HG02973 (cell line): ENCODE data around the gene POFUT1.
"Not testable (repeated sequence)": the region's sequence is repeated elsewhere in the genome, so short reads cannot be mapped to it uniquely, and the experiment has no call there.

ENCODE experiments used
- ATAC-seq: cut with Tn5 transposase; IDR thresholded peaks from one replicate; pipeline ENCODE4 v1.9.1; 2021; ENCODE audit warnings: moderate library complexity; ENCODE audit not compliant: unreplicated experiment

POFUT1 gene

GRCh38 chr20:32263398-32263954 is 55.8 kb downstream of the POFUT1 start:
- no peak for ATAC-seq

DNA sequence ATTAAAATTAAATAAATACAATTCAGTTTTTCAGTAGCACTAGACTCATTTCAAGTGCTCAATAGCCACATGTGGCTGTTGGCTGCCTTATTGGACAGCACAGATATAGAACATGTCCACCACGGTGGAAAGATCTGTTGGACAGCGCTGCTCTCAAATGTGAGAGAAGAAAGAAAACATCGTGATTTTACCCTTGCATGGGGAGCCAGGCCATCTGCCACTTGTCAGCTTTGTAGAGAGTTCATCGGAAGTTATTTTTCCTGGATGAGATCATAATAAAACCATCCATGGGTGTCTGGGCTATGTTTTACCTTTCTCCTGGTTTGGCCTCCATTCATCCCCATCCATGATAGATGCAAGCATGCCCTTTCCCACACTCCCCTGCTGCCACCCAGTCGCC is 63.9 kb downstream of the POFUT1 start:
- ATAC-seq: no peak

DNA sequence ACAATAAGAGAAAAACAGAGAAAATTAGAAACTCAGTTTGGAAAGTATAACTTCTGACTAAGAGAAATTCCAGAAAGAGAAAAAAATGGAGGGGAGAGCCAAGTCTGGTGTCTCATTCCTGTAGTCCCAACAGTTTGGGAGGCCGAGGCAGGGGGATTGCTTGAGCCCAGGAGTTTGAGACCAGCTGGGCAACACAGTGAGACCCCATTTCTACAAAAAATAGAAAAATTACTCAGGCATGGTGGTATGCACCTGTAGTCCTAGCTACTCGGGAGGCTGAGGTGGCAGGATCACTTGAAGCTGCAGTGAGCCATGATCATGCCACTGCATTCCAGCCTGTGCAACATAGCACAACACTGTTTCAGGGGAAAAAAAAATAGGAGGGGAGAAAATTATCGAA is 66.7 kb downstream of the POFUT1 start:
- ATAC-seq: no peak

DNA sequence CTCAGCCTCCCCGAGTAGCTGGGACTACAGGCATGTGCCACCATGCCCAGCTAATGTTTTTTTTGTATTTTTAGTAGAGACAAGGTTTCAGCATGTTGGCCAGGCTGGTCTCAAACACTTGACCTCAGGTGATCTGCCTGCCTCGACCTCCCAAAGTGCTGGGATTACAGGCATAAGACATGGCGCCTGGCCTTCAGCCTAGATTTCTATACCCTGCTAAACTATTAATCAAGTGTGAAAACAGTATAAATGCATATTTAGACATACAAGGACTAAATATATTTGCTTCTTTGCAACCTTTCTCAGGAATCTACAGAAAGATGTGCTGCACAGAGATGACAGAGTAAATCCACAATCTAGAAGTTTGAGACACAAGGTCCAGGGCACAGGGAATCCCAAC is 67.5 kb downstream of the POFUT1 start:
- not testable (repeated sequence) for ATAC-seq

DNA sequence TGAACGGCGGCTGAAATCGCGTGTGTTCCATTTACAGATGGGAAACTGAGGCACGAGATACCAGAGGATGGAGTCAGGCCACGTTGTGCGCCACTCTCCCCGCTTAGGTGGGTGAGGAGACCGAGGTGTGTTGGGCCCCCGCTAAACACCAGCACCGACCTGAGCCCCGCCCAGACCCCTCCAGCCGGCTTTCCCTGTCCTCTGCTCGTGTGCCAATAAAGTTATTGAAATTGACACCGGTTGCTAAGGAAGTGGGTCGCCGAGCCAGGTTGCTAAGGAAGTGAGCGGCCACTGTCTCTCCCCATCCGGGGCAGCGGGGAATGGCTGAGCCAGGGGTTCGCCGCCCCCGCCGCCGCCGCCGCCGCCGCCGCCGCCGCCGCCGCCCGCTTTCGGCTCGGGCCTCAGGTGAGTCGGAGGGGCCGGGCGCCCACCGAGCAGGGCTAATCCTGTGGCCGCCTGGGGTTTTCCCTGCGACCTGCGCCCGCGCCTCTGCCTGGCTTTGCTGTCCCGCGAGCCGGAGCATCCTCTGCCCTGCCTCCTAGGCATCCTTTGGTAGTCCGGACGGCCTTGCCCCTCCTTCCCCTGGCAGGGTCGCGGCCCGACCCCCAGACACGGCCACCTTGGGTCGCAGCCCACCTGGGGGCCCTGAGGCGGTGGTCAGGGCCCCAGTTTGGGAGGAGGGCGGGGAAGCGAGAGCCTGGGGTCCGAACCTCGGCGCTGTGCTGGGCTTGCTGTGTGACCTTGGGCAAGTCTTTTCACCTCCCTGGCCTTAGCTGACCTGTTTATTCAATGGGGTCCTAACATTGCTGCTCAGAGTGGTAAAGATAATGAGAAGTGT is 69.9 kb downstream of the POFUT1 start, which contains the start of gene KIF3B:
KIF3B (plus strand) TSS at position 291 of the 838 bp plus-strand sequence. CDS start 32,127 bp downstream, outside the sequence.
- peak; percentile 74 for ATAC-seq

- ATAC-seq: no peak
These were observed 70.5 kb downstream of the POFUT1 start for GRCh38 chr20:32278199-32278643.

DNA sequence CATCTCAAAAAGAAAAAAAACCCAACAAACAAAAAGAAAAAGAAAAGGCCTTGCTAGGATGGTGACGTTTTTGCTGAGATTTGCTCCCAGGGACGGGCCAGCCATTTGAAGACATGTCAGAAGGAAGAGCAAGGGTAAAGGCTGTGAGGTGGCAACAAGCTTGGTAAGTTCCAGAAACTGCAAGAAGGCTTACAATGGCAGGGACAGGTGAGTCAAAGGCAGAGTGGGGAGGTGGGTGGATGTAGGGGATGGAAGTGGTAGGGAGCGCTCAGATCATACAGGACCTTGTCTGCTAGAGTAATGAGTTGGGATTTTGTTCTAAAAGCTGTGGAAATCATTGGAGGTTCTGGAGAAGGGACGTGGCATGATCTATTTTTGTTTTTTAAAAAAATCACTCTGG is 74.0 kb downstream of the POFUT1 start:
- ATAC-seq: no peak

DNA sequence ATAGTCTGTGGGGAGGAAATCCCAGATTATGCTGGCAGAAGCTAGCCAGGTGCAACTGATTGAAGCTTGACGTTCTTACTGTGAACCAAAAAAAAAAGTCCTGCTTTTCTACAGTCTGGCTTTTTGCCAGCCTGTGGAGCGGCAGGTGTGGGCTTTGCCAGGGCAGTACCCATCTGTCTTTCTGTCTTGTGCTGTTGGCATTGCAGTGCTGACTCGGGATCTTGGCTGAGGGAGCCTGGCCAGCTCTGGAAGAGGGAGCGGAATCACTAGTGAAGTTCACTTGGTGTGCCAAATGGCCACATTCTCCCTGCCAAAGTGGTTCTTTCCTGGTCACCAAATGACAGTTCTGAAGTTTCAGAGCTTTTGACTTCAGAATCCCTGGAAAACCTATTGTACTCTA is 74.8 kb downstream of the POFUT1 start:
- ATAC-seq: no peak

- no peak for ATAC-seq
These were observed 77.5 kb downstream of the POFUT1 start for GRCh38 chr20:32285082-32285620.

GRCh38 chr20:32285621-32286371 is 78.1 kb downstream of the POFUT1 start:
- ATAC-seq: peak; percentile 60

GRCh38 chr20:32287231-32287638 is 79.6 kb downstream of the POFUT1 start:
- ATAC-seq: no peak
